CD8-positive, alpha-beta memory T cell (primary cell): ENCODE measurements around the gene GABRA1. TPM values are rescaled to one million over a fixed set of nuclear protein-coding genes. Genes with fewer than 3 reads are reported as not detected.

ENCODE experiments used
- CTCF ChIA-PET: fragments of 350-600 bp; sonication (Branson Sonifier 250); formaldehyde crosslinking; loops from one replicate; lab custom pipeline; 2021; ENCODE audit warnings: antibody characterized with exemption; lab: Charles Lee
- POLR2A ChIA-PET: fragments of 350-600 bp; sonication (Branson Sonifier 250); formaldehyde crosslinking; loops from one replicate; lab custom pipeline; 2021; ENCODE audit warnings: antibody characterized with exemption; lab: Charles Lee
- DNase-seq, 5 donors: peaks; one replicate each; pipeline versions ENCODE4 v3.0.0 to v3.0.0-alpha.2; 2020 to 2022; ENCODE audit warnings: mixed read lengths in 1 of 5
- H3K27ac ChIP-seq: one replicate; pipeline ENCODE4 v1.7.0; 2013; ENCODE audit warnings: low read depth, mild to moderate bottlenecking, low read length, moderate library complexity
- H3K27me3 ChIP-seq: 2 replicates; pipeline ENCODE4 v1.7.0; 2013; ENCODE audit warnings: low read length, mild to moderate bottlenecking; ENCODE audit not compliant: insufficient read depth, poor library complexity, severe bottlenecking
- H3K36me3 ChIP-seq: 2 replicates; pipeline ENCODE4 v1.7.0; 2013; ENCODE audit warnings: mild to moderate bottlenecking, low read length, moderate library complexity; ENCODE audit not compliant: insufficient read depth
- H3K4me1 ChIP-seq: 2 replicates; pipeline ENCODE4 v1.7.0; 2013; ENCODE audit warnings: mild to moderate bottlenecking, low read length, moderate library complexity; ENCODE audit not compliant: insufficient read depth
- H3K4me3 ChIP-seq: 2 replicates; pipeline ENCODE4 v1.7.0; 2013; ENCODE audit warnings: mild to moderate bottlenecking, low read length
- H3K9me3 ChIP-seq: 2 replicates; pipeline ENCODE4 v1.7.0; 2013; ENCODE audit warnings: mild to moderate bottlenecking, low read length
- H3K27ac Mint-ChIP-seq, 8 donors: one replicate each; pipeline ENCODE4 v1.8.0; 2020 to 2021; ENCODE audit warnings: mixed read lengths in 8 of 8, mild to moderate bottlenecking in 6 of 8, inconsistent platforms in 3 of 8, moderate library complexity in 3 of 8
- H3K27me3 Mint-ChIP-seq, 2 donors: one replicate each; pipeline ENCODE4 v1.8.0; 2020 to 2021; ENCODE audit warnings: mixed read lengths in 2 of 2, mild to moderate bottlenecking in 1 of 2, moderate library complexity in 1 of 2
- H3K36me3 Mint-ChIP-seq, 3 donors: one replicate each; pipeline ENCODE4 v1.8.0; 2020 to 2021; ENCODE audit warnings: mixed read lengths in 3 of 3, inconsistent platforms in 1 of 3, mild to moderate bottlenecking in 1 of 3
- H3K4me1 Mint-ChIP-seq, 3 donors: one replicate each; pipeline ENCODE4 v1.8.0; 2020 to 2021; ENCODE audit warnings: mixed read lengths in 3 of 3, inconsistent platforms in 1 of 3, mild to moderate bottlenecking in 1 of 3
- H3K4me3 Mint-ChIP-seq, 7 donors: one replicate each; pipeline ENCODE4 v1.8.0; 2020 to 2021; ENCODE audit warnings: mixed read lengths in 7 of 7, mild to moderate bottlenecking in 6 of 7, moderate library complexity in 4 of 7, inconsistent platforms in 2 of 7
- H3K9me3 Mint-ChIP-seq, 5 donors: one replicate each; pipeline ENCODE4 v1.8.0; 2020 to 2022; ENCODE audit warnings: mixed read lengths in 5 of 5, mild to moderate bottlenecking in 3 of 5, moderate library complexity in 2 of 5, inconsistent platforms in 1 of 5
- polyA plus RNA-seq: library from polyadenylated mRNA; unstranded; fragments of 300-500 nt; fragmentation: Illumina TruSeq; gene quantifications from one replicate; pipeline ENCODE4 v1.2.3, GENCODE V29; 2021
- total RNA-seq, 2 experiments: library from RNA; stranded (reverse); gene quantifications; one replicate each; pipeline ENCODE4 v1.2.3, GENCODE V29; 2021

The GABRA1 gene
- total and polyA plus RNA-seq, 3 experiments from 2014 or later: not detected

DNA sequence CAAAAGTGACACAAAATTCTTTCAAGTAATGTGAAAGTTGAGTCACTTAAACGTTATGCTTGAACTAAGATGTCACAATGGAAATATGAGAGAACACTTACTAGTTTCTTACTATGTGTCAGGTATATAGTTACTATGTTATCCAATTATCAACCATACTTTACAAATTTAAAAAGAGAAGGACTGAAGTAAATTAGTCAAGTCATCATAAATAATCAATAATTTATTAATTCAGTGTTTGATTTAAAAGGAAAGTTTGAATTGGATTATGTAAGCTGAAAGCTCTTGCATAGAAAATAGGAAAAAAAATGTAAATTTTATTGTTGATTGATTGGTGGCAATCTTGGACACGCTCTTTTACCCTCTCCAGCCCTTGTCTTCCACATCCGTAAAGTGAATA lies 76.3 kb downstream of the GABRA1 start:
- CTCF ChIA-PET: no interaction called here
- Histone ChIP-seq H3K27ac (no peak overlapping the region), H3K4me1 (no peaks in the 10 kb centered on the region), H3K36me3 (no peaks in the 10 kb centered on the region), H3K9me3 (no peaks in the 10 kb centered on the region), H3K27me3 (no peaks in the 10 kb centered on the region), H3K4me3 (no peak overlapping the region)
- H3K4me3 Mint-ChIP-seq: no peak overlapping the region
- H3K4me1 Mint-ChIP-seq: no peaks in the 10 kb centered on the region
- H3K27ac Mint-ChIP-seq: no peak overlapping the region
- no peaks in the 10 kb centered on the region for H3K27me3 Mint-ChIP-seq
- POLR2A ChIA-PET: no interaction called here
- no peaks in the 10 kb centered on the region for H3K36me3 Mint-ChIP-seq
- DNase-seq: no peak
- H3K9me3 Mint-ChIP-seq: peaks cover 4 to 15% (median 11%) of the 10 kb centered on the region in 5 donors

- Histone ChIP-seq H3K27ac (no peak overlapping the region), H3K9me3 (no peaks in the 10 kb centered on the region), H3K4me1 (no peaks in the 10 kb centered on the region), H3K4me3 (no peak overlapping the region), H3K36me3 (no peaks in the 10 kb centered on the region), H3K27me3 (no peaks in the 10 kb centered on the region)
- Mint-ChIP-seq H3K36me3 (no peaks in the 10 kb centered on the region), H3K27me3 (no peaks in the 10 kb centered on the region), H3K4me3 (no peak overlapping the region), H3K9me3 (peaks cover 4 to 15% (median 12%) of the 10 kb centered on the region in 5 donors), H3K27ac (no peak overlapping the region), H3K4me1 (no peaks in the 10 kb centered on the region)
- CTCF ChIA-PET: no interaction called here
- POLR2A ChIA-PET: no interaction called here
- DNase-seq: no peak
Measured at GRCh38 chr5:161925960-161926359, 78.0 kb downstream of the GABRA1 start.

- Histone ChIP-seq H3K27me3 (no peaks in the 10 kb centered on the region), H3K4me3 (no peak overlapping the region), H3K27ac (no peak overlapping the region), H3K9me3 (no peaks in the 10 kb centered on the region), H3K36me3 (no peaks in the 10 kb centered on the region), H3K4me1 (no peaks in the 10 kb centered on the region)
- Mint-ChIP-seq H3K9me3 (peaks cover 2 to 20% (median 7%) of the 10 kb centered on the region in 5 donors), H3K27me3 (no peaks in the 10 kb centered on the region), H3K36me3 (no peaks in the 10 kb centered on the region), H3K4me1 (no peaks in the 10 kb centered on the region), H3K4me3 (no peak overlapping the region), H3K27ac (no peak overlapping the region)
- no peak for DNase-seq
- ChIA-PET CTCF (no interaction called here), POLR2A (no interaction called here)
Measured at GRCh38 chr5:161934486-161934885, 86.6 kb downstream of the GABRA1 start.

DNA sequence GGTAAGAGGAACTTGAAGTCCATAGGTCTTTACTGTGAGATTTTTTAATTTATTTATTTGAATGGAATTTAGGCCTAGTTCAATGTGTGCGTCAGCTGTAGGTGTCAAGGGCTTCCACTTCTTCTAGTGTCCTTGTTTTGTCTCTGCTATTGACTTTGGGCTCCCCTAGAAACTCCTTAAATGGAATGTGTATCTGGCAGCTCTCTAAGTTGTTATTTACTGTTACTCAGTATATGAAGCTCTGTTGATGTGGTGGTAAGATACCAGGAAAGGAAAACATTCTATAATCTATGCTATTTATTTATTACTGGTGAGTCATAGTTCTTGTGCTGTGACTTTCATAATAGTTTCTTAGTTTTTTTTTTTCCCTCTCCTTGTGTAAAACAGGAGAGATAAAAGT lies 97.1 kb downstream of the GABRA1 start:
- Mint-ChIP-seq H3K27ac (no peak overlapping the region), H3K9me3 (peaks cover 2 to 23% (median 3%) of the 10 kb centered on the region in 5 donors), H3K4me1 (no peaks in the 10 kb centered on the region), H3K27me3 (no peaks in the 10 kb centered on the region), H3K4me3 (no peak overlapping the region), H3K36me3 (no peaks in the 10 kb centered on the region)
- Histone ChIP-seq H3K4me3 (no peak overlapping the region), H3K27ac (no peak overlapping the region), H3K4me1 (no peaks in the 10 kb centered on the region), H3K36me3 (no peaks in the 10 kb centered on the region), H3K9me3 (no peaks in the 10 kb centered on the region), H3K27me3 (no peaks in the 10 kb centered on the region)
- POLR2A ChIA-PET: no interaction called here
- DNase-seq: no peak
- CTCF ChIA-PET: no interaction called here

DNA sequence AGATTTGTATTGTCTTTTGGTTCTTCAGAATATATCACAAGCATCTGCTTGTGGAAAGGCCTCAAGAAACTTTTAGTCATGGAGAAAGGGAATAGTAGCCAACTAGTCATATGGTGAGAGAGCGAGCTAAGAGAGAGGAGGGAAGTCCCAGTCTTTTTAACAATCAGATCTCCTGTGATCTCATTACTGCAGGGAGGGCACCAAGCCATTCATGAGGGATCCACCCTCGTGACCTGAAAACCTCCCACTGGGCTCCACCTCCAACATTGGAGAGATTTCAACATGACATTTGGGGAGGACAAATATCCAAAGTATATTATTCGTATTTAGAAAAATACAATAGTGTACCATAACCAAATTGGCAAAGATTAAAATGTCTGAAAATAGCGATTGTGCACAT lies 99.0 kb downstream of the GABRA1 start:
- no peak for DNase-seq
- CTCF ChIA-PET: no interaction called here
- Histone ChIP-seq H3K27me3 (no peaks in the 10 kb centered on the region), H3K4me1 (no peaks in the 10 kb centered on the region), H3K27ac (no peak overlapping the region), H3K4me3 (no peak overlapping the region), H3K36me3 (no peaks in the 10 kb centered on the region), H3K9me3 (no peaks in the 10 kb centered on the region)
- no peaks in the 10 kb centered on the region for H3K4me1 Mint-ChIP-seq
- POLR2A ChIA-PET: no interaction called here
- peaks cover 1 to 18% (median 3%) of the 10 kb centered on the region in 5 donors for H3K9me3 Mint-ChIP-seq
- no peak overlapping the region for H3K4me3 Mint-ChIP-seq
- H3K27me3 Mint-ChIP-seq: no peaks in the 10 kb centered on the region
- H3K27ac Mint-ChIP-seq: no peak overlapping the region
- H3K36me3 Mint-ChIP-seq: no peaks in the 10 kb centered on the region

Other genes starting within 250 kb of the GABRA1 start
- not detected for gene GABRA6, start 162.4 kb upstream of the GABRA1 start, total RNA-seq
- gene GABRA6, start 162.4 kb upstream of the GABRA1 start, polyA plus RNA-seq: not detected
- not detected for gene GABRG2, start 219.7 kb downstream of the GABRA1 start, total RNA-seq
- not detected for gene GABRG2, start 219.7 kb downstream of the GABRA1 start, polyA plus RNA-seq